ENCODE measurements around the gene MYO1B.

MYO1B gene

GRCh38 chr2:191298306-191298705, 53.1 kb downstream of the MYO1B start:
- DNase-seq (ENCODE audit: low read depth in 2 of 2): no peak

GRCh38 chr2:191299010-191299409, 53.8 kb downstream of the MYO1B start:
- no peak for DNase-seq (ENCODE audit: low read depth in 2 of 2)

- DNase-seq (ENCODE audit: low read depth in 2 of 2): no peak
Observed at GRCh38 chr2:191299866-191300265, 54.7 kb downstream of the MYO1B start.

GRCh38 chr2:191301971-191302370, 56.8 kb downstream of the MYO1B start:
- no peak for DNase-seq (ENCODE audit: low read depth in 2 of 2)

GRCh38 chr2:191302459-191303139, 57.4 kb downstream of the MYO1B start:
- no peak for DNase-seq (ENCODE audit: low read depth in 2 of 2)

- DNase-seq (ENCODE audit: low read depth in 2 of 2): no peak
Observed at GRCh38 chr2:191303140-191304005, 58.2 kb downstream of the MYO1B start.

GRCh38 chr2:191304939-191305875, 60.0 kb downstream of the MYO1B start:
- no peak for DNase-seq (ENCODE audit: low read depth in 2 of 2)

- DNase-seq (ENCODE audit: low read depth in 2 of 2): no peak
Observed at GRCh38 chr2:191308026-191308425, 62.8 kb downstream of the MYO1B start.

- no peak for DNase-seq (ENCODE audit: low read depth in 2 of 2)
Observed at GRCh38 chr2:191311156-191311555, 66.0 kb downstream of the MYO1B start.

- no peak for DNase-seq (ENCODE audit: low read depth in 2 of 2)
Observed at GRCh38 chr2:191311627-191312026, 66.4 kb downstream of the MYO1B start.

GRCh38 chr2:191312163-191312562, 67.0 kb downstream of the MYO1B start:
- no peak for DNase-seq (ENCODE audit: low read depth in 2 of 2)

GRCh38 chr2:191312662-191313061, 67.5 kb downstream of the MYO1B start:
- DNase-seq (ENCODE audit: low read depth in 2 of 2): no peak

GRCh38 chr2:191314697-191315364, 69.6 kb downstream of the MYO1B start:
- no peak for DNase-seq (ENCODE audit: low read depth in 2 of 2)

GRCh38 chr2:191315365-191315752, 70.2 kb downstream of the MYO1B start:
- DNase-seq (ENCODE audit: low read depth in 2 of 2): no peak

- no peak for DNase-seq (ENCODE audit: low read depth in 2 of 2)
Observed at GRCh38 chr2:191316246-191316994, 71.2 kb downstream of the MYO1B start.

GRCh38 chr2:191318037-191318728, 73.0 kb downstream of the MYO1B start:
- DNase-seq (ENCODE audit: low read depth in 2 of 2): no peak

- no peak for DNase-seq (ENCODE audit: low read depth in 2 of 2)
Observed at GRCh38 chr2:191318729-191319078, 73.5 kb downstream of the MYO1B start.

- no peak for DNase-seq (ENCODE audit: low read depth in 2 of 2)
Observed at GRCh38 chr2:191319186-191319585, 74.0 kb downstream of the MYO1B start.

- no peak for DNase-seq (ENCODE audit: low read depth in 2 of 2)
Observed at GRCh38 chr2:191320881-191321280, 75.7 kb downstream of the MYO1B start.

Measured in stimulated activated CD8-positive, alpha-beta memory T cell treated with anti-CD3 and anti-CD28 coated beads, Interleukin-15, amount 100 ng/mL, for 48 hours (primary cell).